Measurements from ENCODE around the gene PAPOLG.

PAPOLG gene

DNA sequence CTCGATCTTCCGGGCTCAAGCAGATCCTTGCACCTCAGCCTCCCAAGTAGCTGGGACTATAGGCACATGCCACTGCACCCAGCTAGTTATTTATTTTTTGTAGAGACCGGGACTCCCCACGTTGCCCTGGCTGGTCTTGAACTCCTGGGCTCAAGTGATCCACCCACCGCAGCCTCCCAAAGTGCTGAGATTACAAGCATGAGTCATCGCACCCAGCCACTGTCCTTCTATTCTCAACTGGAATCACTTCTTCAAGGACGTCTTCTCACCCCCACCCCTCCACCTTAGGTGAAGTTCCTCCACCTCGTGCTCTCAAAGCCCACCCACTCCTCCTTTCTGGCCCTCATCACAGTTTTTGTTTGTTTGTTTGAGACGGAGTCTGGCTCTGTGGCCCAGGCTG, 71.3 kb downstream of the PAPOLG start:
- no peak overlapping the region for H3K4me3 ChIP-seq (ENCODE audit: low read depth, low read length)
- no peak for DNase-seq (ENCODE audit: low read depth)
- TF ChIP-seq, protein P1, sequence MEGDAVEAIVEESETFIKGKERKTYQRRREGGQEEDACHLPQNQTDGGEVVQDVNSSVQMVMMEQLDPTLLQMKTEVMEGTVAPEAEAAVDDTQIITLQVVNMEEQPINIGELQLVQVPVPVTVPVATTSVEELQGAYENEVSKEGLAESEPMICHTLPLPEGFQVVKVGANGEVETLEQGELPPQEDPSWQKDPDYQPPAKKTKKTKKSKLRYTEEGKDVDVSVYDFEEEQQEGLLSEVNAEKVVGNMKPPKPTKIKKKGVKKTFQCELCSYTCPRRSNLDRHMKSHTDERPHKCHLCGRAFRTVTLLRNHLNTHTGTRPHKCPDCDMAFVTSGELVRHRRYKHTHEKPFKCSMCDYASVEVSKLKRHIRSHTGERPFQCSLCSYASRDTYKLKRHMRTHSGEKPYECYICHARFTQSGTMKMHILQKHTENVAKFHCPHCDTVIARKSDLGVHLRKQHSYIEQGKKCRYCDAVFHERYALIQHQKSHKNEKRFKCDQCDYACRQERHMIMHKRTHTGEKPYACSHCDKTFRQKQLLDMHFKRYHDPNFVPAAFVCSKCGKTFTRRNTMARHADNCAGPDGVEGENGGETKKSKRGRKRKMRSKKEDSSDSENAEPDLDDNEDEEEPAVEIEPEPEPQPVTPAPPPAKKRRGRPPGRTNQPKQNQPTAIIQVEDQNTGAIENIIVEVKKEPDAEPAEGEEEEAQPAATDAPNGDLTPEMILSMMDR (IDR thresholded peaks at IDR 0.05; ENCODE audit: low read depth, low read length) = no peak
- TF ChIP-seq POLR2A (IDR thresholded peaks at IDR 0.05; ENCODE audit: extremely low read depth, insufficient read length) (no peak), MYC (IDR thresholded peaks at IDR 0.05; ENCODE audit: low read depth, low read length) (no peak), MAX (IDR thresholded peaks at IDR 0.05; ENCODE audit: low read depth, low read length) (no peak)

DNA sequence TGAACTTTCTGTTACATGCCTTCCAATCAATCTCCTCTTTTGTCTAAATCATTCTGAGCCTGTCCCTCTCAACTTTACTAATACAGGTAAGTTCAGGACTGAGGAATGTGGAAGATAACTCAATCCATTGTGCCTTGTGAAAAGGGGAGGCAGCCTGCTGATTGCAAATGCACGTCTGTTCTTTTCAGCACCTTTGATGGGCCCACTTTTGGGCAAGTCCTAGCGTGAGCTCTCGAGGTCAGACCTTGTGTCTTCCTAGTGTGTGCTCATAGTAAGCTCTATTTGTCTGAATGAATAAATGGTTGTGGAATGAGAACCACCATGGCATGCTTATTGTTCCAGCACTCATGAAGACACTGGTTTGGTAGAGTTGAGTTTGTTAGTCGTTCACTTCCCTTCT, 74.9 kb downstream of the PAPOLG start:
- TF ChIP-seq POLR2A (IDR thresholded peaks at IDR 0.05; ENCODE audit: extremely low read depth, insufficient read length) = no peak
- TF ChIP-seq, protein P1 (IDR thresholded peaks at IDR 0.05; ENCODE audit: low read depth, low read length) = no peak
- TF ChIP-seq MYC (IDR thresholded peaks at IDR 0.05; ENCODE audit: low read depth, low read length) = no peak
- TF ChIP-seq MAX (IDR thresholded peaks at IDR 0.05; ENCODE audit: low read depth, low read length) = no peak
- no peak overlapping the region for H3K4me3 ChIP-seq (ENCODE audit: low read depth, low read length)
- DNase-seq (ENCODE audit: low read depth) = no peak

DNA sequence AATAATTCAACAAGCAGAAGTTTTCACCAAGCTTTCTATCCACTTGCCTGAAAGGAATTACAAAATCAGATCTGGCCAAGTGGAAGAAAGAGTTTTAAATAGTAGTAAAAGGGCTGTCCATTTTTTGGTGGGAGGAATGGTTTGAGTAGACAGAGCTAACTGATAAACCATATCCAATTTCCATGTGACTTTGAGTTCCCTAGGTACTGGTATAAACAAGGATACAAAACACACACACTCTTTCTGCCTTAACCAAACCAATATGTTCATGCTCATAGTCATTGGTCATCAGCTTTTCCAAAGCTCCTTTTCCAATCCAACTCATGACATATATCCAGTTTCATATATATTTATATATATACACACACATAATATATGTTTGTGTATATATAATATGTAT, 75.9 kb downstream of the PAPOLG start:
- no peak for DNase-seq (ENCODE audit: low read depth)
- no peak overlapping the region for H3K4me3 ChIP-seq (ENCODE audit: low read depth, low read length)
- TF ChIP-seq POLR2A (IDR thresholded peaks at IDR 0.05; ENCODE audit: extremely low read depth, insufficient read length) (no peak), MAX (IDR thresholded peaks at IDR 0.05; ENCODE audit: low read depth, low read length) (no peak), MYC (IDR thresholded peaks at IDR 0.05; ENCODE audit: low read depth, low read length) (no peak)
- TF ChIP-seq, protein P1 (IDR thresholded peaks at IDR 0.05; ENCODE audit: low read depth, low read length) = no peak

- DNase-seq (ENCODE audit: low read depth) = no peak
- TF ChIP-seq MYC (IDR thresholded peaks at IDR 0.05; ENCODE audit: low read depth, low read length) (no peak), MAX (IDR thresholded peaks at IDR 0.05; ENCODE audit: low read depth, low read length) (no peak), POLR2A (IDR thresholded peaks at IDR 0.05; ENCODE audit: extremely low read depth, insufficient read length) (no peak)
- TF ChIP-seq, protein P1 (IDR thresholded peaks at IDR 0.05; ENCODE audit: low read depth, low read length) = no peak
- H3K4me3 ChIP-seq (ENCODE audit: low read depth, low read length) = no peak overlapping the region
Observed at GRCh38 chr2:60832621-60833020, 76.6 kb downstream of the PAPOLG start.

DNA sequence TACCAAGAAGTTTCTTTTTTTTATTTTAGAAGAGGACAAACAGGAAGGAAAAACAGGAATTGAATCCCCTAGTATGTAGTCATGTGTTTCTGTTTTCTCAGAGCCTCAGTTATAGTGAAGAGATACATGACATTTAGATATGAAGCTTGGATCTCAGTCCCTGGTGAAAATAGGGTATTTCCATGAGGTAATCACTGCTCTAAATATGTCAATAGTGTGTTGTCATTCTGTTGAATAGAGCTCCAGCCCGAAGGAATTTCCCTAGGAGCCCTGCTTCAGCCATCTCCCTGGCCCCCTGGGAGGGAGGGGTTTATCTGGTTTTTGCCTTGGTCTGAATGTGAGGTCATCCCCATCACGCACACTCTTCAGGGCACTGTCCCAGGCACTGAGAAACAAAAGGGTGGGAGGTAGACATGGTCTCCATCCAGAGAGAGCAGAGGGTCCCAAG, 78.2 kb downstream of the PAPOLG start:
- no peak for DNase-seq (ENCODE audit: low read depth)
- no peak overlapping the region for H3K4me3 ChIP-seq (ENCODE audit: low read depth, low read length)
- no peak for TF ChIP-seq MAX (IDR thresholded peaks at IDR 0.05; ENCODE audit: low read depth, low read length)
- no peak for TF ChIP-seq MYC (IDR thresholded peaks at IDR 0.05; ENCODE audit: low read depth, low read length)
- TF ChIP-seq, protein P1 (IDR thresholded peaks at IDR 0.05; ENCODE audit: low read depth, low read length) = no peak
- no peak for TF ChIP-seq POLR2A (IDR thresholded peaks at IDR 0.05; ENCODE audit: extremely low read depth, insufficient read length)

- H3K4me3 ChIP-seq (ENCODE audit: low read depth, low read length) = no peak overlapping the region
- no peak for TF ChIP-seq MYC (IDR thresholded peaks at IDR 0.05; ENCODE audit: low read depth, low read length)
- TF ChIP-seq, protein P1 (IDR thresholded peaks at IDR 0.05; ENCODE audit: low read depth, low read length) = no peak
- TF ChIP-seq POLR2A (IDR thresholded peaks at IDR 0.05; ENCODE audit: extremely low read depth, insufficient read length) = no peak
- TF ChIP-seq MAX (IDR thresholded peaks at IDR 0.05; ENCODE audit: low read depth, low read length) = no peak
- DNase-seq (ENCODE audit: low read depth) = peak; percentile 30
Observed at GRCh38 chr2:60836491-60836890, 80.4 kb downstream of the PAPOLG start.
